Measurements from ENCODE around the gene MID1IP1.

The MID1IP1 gene

GRCh38 chrX:38817004-38817703 lies 15.9 kb downstream of the MID1IP1 start:
- peak; percentile 71 for DNase-seq

GRCh38 chrX:38819163-38819562 lies 17.9 kb downstream of the MID1IP1 start:
- DNase-seq = no peak

GRCh38 chrX:38819709-38820108 lies 18.4 kb downstream of the MID1IP1 start:
- no peak for DNase-seq

- DNase-seq = no peak
Measured at GRCh38 chrX:38820751-38821150, 19.5 kb downstream of the MID1IP1 start.

GRCh38 chrX:38824176-38824575 lies 22.9 kb downstream of the MID1IP1 start:
- no peak for DNase-seq

GRCh38 chrX:38831949-38832348 lies 30.7 kb downstream of the MID1IP1 start:
- no peak for DNase-seq

- DNase-seq = no peak
Measured at GRCh38 chrX:38837389-38837788, 36.1 kb downstream of the MID1IP1 start.

GRCh38 chrX:38839277-38839676 lies 38.0 kb downstream of the MID1IP1 start:
- DNase-seq = no peak

- no peak for DNase-seq
Measured at GRCh38 chrX:38839944-38840343, 38.7 kb downstream of the MID1IP1 start.

- DNase-seq = no peak
Measured at GRCh38 chrX:38841750-38842149, 40.5 kb downstream of the MID1IP1 start.

GRCh38 chrX:38845426-38845825 lies 44.2 kb downstream of the MID1IP1 start:
- no peak for DNase-seq

- DNase-seq = no peak
Measured at GRCh38 chrX:38847206-38847902, 46.1 kb downstream of the MID1IP1 start.

- no peak for DNase-seq
Measured at GRCh38 chrX:38847903-38848230, 46.6 kb downstream of the MID1IP1 start.

- DNase-seq = no peak
Measured at GRCh38 chrX:38848671-38849455, 47.6 kb downstream of the MID1IP1 start.

- DNase-seq = no peak
Measured at GRCh38 chrX:38850807-38851544, 49.7 kb downstream of the MID1IP1 start.

GRCh38 chrX:38854305-38854704 lies 53.0 kb downstream of the MID1IP1 start:
- DNase-seq = no peak
